LNCaP clone FGC (cell line): ENCODE data around the gene PRDM16.

Experiments
- DNase-seq: peaks from one replicate; pipeline ENCODE4 v3.0.0-alpha.2; 2011; ENCODE audit warnings: low read depth
- H3K4me3 ChIP-seq: 2 replicates; pipeline ENCODE4 v1.5.1; 2011; ENCODE audit warnings: mild to moderate bottlenecking, low read depth, low read length, control low read depth
- TF ChIP-seq, protein P1 (sequence below): IDR thresholded peaks from 2 replicates; pipeline ENCODE4 v1.5.1; 2012; ENCODE audit warnings: mild to moderate bottlenecking; ENCODE audit not compliant: control insufficient read depth, insufficient read depth; ENCODE audit errors: extremely low read depth

PRDM16 gene

DNA sequence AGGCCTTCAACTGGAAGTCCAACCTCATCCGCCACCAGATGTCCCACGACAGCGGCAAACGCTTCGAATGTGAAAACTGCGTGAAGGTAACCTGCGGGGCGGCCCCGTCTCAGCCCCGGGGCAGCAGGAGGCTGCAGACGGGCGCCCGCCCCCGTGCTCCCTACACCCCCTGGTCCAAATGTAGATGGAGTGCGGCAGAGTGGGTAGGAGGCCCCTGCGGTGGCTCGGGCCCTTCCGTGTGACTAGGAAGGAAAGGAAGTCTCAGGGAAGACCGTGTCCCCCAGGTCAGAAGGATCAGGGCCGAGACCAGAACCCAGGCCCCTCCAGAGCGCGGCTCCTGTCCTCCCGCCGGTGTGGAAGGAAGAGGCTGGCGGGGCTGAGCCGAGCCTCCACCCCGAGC is 335.8 kb downstream of the PRDM16 start:
- no peak overlapping the region for H3K4me3 ChIP-seq

DNA sequence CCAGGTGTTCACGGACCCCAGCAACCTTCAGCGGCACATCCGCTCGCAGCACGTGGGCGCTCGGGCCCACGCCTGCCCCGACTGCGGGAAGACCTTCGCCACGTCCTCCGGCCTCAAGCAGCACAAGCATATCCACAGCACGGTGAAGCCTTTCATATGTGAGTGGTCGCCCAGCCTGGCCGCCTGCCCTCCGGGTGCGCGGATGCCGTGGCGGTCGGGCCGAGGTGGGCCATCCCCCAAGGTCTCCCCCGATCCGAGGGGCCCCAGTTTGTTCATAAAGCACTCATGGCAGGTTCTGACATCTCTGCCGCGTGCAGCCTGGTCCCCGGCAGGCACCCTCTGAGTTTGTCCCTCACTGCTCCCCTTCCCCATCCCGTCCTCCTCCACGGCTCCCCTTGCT is 336.5 kb downstream of the PRDM16 start:
- DNase-seq: no peak
- no peak overlapping the region for H3K4me3 ChIP-seq
- TF ChIP-seq, protein P1, sequence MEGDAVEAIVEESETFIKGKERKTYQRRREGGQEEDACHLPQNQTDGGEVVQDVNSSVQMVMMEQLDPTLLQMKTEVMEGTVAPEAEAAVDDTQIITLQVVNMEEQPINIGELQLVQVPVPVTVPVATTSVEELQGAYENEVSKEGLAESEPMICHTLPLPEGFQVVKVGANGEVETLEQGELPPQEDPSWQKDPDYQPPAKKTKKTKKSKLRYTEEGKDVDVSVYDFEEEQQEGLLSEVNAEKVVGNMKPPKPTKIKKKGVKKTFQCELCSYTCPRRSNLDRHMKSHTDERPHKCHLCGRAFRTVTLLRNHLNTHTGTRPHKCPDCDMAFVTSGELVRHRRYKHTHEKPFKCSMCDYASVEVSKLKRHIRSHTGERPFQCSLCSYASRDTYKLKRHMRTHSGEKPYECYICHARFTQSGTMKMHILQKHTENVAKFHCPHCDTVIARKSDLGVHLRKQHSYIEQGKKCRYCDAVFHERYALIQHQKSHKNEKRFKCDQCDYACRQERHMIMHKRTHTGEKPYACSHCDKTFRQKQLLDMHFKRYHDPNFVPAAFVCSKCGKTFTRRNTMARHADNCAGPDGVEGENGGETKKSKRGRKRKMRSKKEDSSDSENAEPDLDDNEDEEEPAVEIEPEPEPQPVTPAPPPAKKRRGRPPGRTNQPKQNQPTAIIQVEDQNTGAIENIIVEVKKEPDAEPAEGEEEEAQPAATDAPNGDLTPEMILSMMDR: no peak

More for the DNA sequence above, 335.8 kb downstream of the PRDM16 start:
- TF ChIP-seq, protein P1: no peak
- DNase-seq: no peak

DNA sequence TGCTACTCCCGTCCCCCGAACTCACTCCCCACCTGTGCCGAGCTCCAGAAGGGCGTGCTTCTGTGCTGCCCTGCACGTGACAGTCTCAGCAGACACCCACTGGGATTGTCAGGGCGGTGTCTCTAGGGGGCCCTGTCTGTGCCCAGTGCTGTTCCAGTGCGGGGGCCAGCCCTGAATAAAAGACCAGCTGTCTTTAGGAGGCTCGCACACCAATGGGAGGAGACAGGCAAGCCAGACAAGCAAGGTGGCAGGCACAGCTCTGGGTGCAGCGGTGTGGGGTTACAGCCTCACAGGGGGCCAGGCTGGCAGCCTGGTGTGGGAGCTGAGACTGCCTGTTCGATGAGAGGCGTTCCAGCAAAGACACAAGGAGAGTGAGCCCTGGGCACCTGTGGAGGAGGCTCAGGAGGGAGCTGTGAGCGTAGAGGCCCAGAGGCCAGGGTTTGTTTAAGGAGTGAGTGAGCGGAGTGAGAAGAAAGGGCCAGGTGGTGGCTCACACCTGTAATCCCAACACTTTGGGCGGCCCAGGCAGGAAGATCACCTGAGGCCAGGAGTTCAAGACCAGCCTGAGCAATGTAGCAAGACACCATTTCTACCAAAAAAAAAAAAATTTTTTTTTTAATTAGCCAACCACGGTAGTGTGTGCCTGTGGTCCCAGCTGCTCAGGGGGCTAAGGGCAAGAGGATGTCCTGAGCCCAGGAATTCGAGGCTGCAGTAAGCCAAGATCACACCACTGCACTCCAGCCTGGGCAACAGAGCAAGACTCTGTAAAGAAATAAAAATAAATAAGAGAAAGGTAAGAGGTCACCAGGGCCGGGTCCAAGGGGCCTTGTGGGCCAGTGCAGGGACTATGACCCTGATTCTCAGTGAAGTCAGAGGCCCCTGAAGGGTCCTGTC is 337.2 kb downstream of the PRDM16 start:
- no peak overlapping the region for H3K4me3 ChIP-seq
- DNase-seq: no peak
- TF ChIP-seq, protein P1: no peak

DNA sequence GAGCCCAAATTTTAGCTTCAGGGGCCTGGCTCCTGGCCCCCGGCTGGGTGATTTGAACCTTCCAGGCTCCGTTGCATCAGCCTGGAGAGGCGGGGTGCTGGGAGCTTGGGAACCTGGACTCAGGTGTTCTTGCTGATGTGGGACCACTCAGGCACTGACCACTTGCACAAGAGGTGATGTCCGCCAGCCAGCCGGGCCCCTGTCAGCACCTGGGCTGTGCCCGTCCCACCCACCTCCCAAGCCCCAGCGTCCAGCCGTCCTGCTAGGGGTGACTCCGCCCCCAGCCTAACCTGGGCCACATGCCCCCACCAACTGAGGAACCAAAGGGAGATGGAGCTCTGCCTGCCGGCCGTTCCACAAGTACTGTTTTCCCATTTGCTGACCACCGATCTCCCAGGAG is 338.0 kb downstream of the PRDM16 start:
- TF ChIP-seq, protein P1: no peak
- H3K4me3 ChIP-seq: no peak overlapping the region
- no peak for DNase-seq

DNA sequence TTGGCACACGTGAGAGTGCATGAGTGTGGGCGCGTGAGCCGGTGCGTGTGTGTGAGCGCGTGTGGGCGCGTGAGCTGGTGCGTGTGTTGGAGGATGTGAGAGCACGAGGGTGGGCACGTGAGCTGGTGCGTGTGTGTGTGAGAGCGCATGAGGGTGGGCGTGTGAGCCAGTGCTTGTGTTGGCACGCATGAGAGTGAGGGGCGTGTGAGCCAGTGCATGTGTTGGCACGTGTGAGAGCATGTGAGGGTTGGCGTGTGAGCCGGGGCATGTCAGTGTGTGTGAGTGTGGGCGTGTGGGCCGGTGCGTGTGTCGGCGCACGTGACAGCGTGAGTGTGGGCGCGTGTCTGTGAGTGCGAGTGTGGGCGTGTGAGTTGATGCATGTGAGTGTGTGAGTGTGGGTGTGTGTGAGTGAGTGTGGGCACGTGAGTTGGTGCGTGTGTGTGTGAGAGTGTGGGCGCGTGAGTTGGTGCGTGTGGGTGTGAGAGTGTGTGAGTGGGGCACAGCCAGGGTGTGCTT is 339.8 kb downstream of the PRDM16 start:
- TF ChIP-seq, protein P1: no peak
- no peak for DNase-seq
- no peak overlapping the region for H3K4me3 ChIP-seq

DNA sequence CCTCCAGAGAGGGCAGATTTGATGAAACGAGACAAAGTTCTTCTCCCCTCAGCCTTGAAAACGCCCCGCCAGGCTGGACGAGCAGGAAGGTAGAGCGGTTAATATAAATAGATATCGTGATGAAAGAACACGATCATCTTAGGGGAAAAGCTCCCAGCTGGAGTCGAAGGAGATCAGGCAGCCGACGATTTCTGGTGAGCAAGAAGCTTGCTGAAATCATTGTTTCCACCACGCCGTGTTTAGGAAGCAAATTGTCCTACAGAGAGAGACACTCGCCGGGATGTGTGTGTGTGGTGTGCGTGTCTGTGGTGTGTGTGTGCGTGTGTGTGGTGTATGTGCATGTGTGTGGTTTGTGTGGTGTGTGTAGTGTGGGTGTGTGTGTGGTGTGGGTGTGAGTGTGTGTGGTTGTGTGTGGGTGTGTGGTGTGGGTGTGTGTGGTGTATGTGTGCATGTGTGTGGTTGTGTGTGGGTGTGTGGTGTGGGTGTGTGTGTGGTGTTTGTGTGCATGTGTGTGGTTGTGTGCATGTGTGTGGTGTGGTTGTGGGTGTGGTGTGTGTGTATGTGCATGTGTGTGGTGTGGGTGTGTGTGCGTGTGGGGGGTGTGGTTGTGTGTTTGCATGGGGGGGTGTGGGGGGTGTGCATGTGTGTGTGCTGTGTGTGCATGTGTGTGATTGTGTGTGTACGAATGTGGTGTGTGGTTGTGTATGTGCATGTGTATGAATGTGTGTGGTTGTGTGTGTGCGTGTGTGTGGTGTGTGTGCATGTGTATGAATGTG is 340.6 kb downstream of the PRDM16 start:
- DNase-seq: no peak
- TF ChIP-seq, protein P1: no peak
- H3K4me3 ChIP-seq: no peak overlapping the region
